ENCODE measurements around the gene CSRNP3. TPM values are rescaled to one million over a fixed set of nuclear protein-coding genes. Genes with fewer than 3 reads are reported as not detected.
A peak's percentile ranks its signal among the peaks of the same experiment; 100 is the strongest.

CSRNP3 gene, protein sequence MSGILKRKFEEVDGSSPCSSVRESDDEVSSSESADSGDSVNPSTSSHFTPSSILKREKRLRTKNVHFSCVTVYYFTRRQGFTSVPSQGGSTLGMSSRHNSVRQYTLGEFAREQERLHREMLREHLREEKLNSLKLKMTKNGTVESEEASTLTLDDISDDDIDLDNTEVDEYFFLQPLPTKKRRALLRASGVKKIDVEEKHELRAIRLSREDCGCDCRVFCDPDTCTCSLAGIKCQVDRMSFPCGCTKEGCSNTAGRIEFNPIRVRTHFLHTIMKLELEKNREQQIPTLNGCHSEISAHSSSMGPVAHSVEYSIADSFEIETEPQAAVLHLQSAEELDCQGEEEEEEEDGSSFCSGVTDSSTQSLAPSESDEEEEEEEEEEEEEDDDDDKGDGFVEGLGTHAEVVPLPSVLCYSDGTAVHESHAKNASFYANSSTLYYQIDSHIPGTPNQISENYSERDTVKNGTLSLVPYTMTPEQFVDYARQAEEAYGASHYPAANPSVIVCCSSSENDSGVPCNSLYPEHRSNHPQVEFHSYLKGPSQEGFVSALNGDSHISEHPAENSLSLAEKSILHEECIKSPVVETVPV
- 7.1 and 18.4 TPM in 2 replicates for total RNA-seq (ENCODE audit: low replicate concordance)
- long read RNA-seq, transcript CSRNP3-203 (5 exons, 2,545 nt) = minor isoform, 6 of 29 reads
- long read RNA-seq, transcript CSRNP3-205 (7 exons, 1,688 nt) = major isoform, 17 of 29 reads
- long read RNA-seq, partial matches to known transcripts = 5 of 29 reads
- long read RNA-seq, other reads (novel, unspliced or antisense) = 1 of 29 reads

DNA sequence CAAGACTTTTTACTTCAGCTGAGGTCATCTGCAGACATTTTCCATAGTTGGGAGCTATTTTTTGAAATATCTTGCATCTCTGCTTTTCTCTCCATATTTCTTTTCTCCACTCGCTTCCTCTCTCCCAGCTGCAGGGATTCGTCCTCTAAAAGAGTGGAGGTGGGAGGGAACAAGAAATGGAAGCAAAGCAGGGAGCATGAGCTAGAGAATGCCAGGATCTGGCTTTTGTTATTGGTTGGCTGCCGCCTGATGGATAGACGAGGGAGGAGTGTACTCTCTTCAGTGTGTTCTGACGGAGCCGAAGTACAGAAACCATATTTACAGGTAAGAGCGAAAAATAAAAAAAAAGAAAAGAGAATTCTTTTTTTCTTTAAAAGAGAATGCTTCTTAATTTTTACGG lies at the start of gene CSRNP3:
Gene CSRNP3 (plus strand): TSS at position 282 of the 400 bp plus-strand sequence. CDS start 125,368 bp downstream, outside the sequence.
- Mint-ChIP-seq H3K27me3 (no peaks in the 10 kb centered on the region), H3K36me3 (no peaks in the 10 kb centered on the region), H3K9me3 (no peaks in the 10 kb centered on the region), H3K27ac (peak within 1 kb of the TSS; percentile 63), H3K4me1 (ENCODE audit: unreplicated experiment) (peaks cover 27% of the 10 kb centered on the region), H3K4me3 (peak within 1 kb of the TSS; percentile 96)
- peak; percentile 15 for TF ChIP-seq CTCF (conservative IDR thresholded peaks at IDR 0.05)
- peak; percentile 70 for DNase-seq (ENCODE audit: extremely low spot score, unreplicated experiment)

DNA sequence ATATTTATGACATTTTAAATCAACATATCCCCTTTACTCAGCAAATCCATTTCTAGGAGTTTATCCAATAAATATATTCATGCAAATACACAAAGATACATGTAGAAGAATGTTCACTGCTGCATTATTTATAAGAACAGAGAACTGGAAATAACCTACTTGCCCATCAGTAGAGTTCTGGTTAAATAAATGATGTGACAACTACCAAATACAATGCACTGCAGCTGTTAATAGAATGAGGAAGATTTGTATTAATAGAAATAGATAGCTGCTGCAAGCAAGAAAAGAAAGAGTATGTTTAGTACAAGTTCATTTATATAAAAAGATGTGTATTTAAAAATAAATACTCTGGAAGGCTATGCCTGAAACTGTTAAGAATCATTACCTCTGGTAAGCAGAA lies 49.3 kb upstream of the CSRNP3 start:
- no peaks in the 10 kb centered on the region for H3K27me3 Mint-ChIP-seq
- H3K4me3 Mint-ChIP-seq = no peak overlapping the region
- TF ChIP-seq CTCF (conservative IDR thresholded peaks at IDR 0.05) = no peak
- no peaks in the 10 kb centered on the region for H3K36me3 Mint-ChIP-seq
- DNase-seq (ENCODE audit: extremely low spot score, unreplicated experiment) = no peak
- H3K9me3 Mint-ChIP-seq = peaks cover 20% of the 10 kb centered on the region
- no peak overlapping the region for H3K27ac Mint-ChIP-seq
- H3K4me1 Mint-ChIP-seq (ENCODE audit: unreplicated experiment) = no peaks in the 10 kb centered on the region

GRCh38 chr2:165423081-165423480 lies 46.4 kb upstream of the CSRNP3 start:
- DNase-seq (ENCODE audit: extremely low spot score, unreplicated experiment) = no peak
- Mint-ChIP-seq H3K27me3 (no peaks in the 10 kb centered on the region), H3K36me3 (no peaks in the 10 kb centered on the region), H3K4me3 (no peak overlapping the region), H3K9me3 (peaks cover 14% of the 10 kb centered on the region), H3K27ac (no peak overlapping the region), H3K4me1 (ENCODE audit: unreplicated experiment) (no peaks in the 10 kb centered on the region)
- TF ChIP-seq CTCF (conservative IDR thresholded peaks at IDR 0.05) = no peak

DNA sequence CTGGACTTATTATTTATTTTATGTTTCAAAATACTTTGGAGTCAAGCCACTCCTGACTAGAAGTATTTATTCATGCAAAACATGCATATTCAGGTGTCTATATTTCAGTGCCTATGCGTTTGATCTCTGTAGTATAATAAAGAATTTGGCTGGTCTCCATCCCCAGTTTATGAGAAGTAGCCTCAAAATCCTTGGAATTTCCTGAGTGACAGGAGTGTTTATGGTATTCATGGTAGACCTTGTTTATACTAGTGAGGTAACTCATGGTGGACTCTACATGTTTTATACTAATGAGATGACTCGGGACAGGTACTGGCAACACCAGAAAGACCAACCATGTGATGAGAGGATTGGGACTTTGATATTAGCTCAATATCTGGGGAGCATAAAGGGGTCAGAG lies 43.9 kb upstream of the CSRNP3 start:
- Mint-ChIP-seq H3K9me3 (peaks cover 14% of the 10 kb centered on the region), H3K27ac (no peak overlapping the region), H3K4me1 (ENCODE audit: unreplicated experiment) (no peaks in the 10 kb centered on the region), H3K27me3 (no peaks in the 10 kb centered on the region), H3K36me3 (no peaks in the 10 kb centered on the region), H3K4me3 (no peak overlapping the region)
- TF ChIP-seq CTCF (conservative IDR thresholded peaks at IDR 0.05) = no peak
- no peak for DNase-seq (ENCODE audit: extremely low spot score, unreplicated experiment)

DNA sequence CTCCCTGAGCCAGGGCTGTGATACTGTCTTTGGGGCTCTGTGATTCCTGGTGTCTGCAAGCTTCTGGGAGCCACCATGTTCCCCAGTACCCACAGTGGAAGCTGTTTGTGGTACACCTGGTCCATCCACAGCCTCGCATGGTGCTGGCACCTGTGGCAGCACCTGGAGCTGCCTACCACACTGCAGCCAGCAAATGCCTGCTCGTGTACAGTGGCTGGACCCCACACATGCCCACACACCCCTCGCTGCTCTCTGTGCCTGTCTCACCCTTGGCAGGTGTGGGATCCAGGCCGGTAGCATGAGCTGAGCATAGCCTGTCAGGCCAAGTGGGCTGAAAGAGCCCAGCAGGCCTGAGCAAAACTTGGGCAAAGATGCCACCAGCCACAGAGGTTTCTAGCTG lies 41.8 kb upstream of the CSRNP3 start:
- no peak for TF ChIP-seq CTCF (conservative IDR thresholded peaks at IDR 0.05)
- Mint-ChIP-seq H3K27me3 (no peaks in the 10 kb centered on the region), H3K36me3 (no peaks in the 10 kb centered on the region), H3K9me3 (peaks cover 5% of the 10 kb centered on the region), H3K27ac (no peak overlapping the region), H3K4me3 (no peak overlapping the region), H3K4me1 (ENCODE audit: unreplicated experiment) (no peaks in the 10 kb centered on the region)
- no peak for DNase-seq (ENCODE audit: extremely low spot score, unreplicated experiment)
